Measurements from ENCODE around the gene CYP46A1.

GRCh38 chr14:99752486-99753121 is 68.5 kb downstream of the CYP46A1 start:
- TF ChIP-seq POLR2A (IDR thresholded peaks at IDR 0.05) (no peak), CTCF (IDR thresholded peaks at IDR 0.05) (no peak)

All from Peyer's patch (tissue), 4 donors.